ENCODE measurements around the gene DAB1. TPM values are rescaled to one million over a fixed set of nuclear protein-coding genes. Genes with fewer than 3 reads are reported as not detected.

The DAB1 gene
- total RNA-seq, 1 donor from 2014 or later, result 0.27 TPM

DNA sequence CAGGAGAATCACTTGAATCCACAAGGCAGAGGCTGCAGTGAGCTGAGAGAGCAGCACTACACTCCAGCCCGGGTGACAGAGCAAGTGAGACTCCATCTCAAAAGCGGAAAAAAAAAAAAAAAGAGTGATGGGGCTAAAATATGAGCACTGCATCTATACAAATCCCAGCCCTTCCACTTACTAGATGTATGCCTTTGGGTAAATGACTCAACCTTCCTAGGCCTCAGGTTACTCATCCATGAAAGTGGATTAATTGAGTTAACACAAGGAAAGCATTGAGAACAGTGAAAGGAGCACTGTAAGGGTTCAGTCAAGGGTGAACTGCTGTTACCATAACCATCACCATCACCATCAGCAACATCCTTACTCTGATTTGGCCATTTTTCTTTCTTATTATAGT, 231.6 kb downstream of the DAB1 start:
- H3K9me3 Mint-ChIP-seq (ENCODE audit: unreplicated experiment), result no peaks in the 10 kb centered on the region
- H3K27me3 Mint-ChIP-seq (ENCODE audit: unreplicated experiment), result peaks cover 5% of the 10 kb centered on the region
- no peak overlapping the region for H3K4me3 Mint-ChIP-seq (ENCODE audit: unreplicated experiment)
- TF ChIP-seq, protein P1, sequence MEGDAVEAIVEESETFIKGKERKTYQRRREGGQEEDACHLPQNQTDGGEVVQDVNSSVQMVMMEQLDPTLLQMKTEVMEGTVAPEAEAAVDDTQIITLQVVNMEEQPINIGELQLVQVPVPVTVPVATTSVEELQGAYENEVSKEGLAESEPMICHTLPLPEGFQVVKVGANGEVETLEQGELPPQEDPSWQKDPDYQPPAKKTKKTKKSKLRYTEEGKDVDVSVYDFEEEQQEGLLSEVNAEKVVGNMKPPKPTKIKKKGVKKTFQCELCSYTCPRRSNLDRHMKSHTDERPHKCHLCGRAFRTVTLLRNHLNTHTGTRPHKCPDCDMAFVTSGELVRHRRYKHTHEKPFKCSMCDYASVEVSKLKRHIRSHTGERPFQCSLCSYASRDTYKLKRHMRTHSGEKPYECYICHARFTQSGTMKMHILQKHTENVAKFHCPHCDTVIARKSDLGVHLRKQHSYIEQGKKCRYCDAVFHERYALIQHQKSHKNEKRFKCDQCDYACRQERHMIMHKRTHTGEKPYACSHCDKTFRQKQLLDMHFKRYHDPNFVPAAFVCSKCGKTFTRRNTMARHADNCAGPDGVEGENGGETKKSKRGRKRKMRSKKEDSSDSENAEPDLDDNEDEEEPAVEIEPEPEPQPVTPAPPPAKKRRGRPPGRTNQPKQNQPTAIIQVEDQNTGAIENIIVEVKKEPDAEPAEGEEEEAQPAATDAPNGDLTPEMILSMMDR (IDR thresholded peaks at IDR 0.05), result no peak
- DNase-seq (ENCODE audit: extremely low spot score, unreplicated experiment), result no peak
- no peaks in the 10 kb centered on the region for H3K4me1 Mint-ChIP-seq (ENCODE audit: unreplicated experiment)
- no peak overlapping the region for H3K27ac Mint-ChIP-seq (ENCODE audit: unreplicated experiment)
- no peaks in the 10 kb centered on the region for H3K36me3 Mint-ChIP-seq (ENCODE audit: unreplicated experiment)

DNA sequence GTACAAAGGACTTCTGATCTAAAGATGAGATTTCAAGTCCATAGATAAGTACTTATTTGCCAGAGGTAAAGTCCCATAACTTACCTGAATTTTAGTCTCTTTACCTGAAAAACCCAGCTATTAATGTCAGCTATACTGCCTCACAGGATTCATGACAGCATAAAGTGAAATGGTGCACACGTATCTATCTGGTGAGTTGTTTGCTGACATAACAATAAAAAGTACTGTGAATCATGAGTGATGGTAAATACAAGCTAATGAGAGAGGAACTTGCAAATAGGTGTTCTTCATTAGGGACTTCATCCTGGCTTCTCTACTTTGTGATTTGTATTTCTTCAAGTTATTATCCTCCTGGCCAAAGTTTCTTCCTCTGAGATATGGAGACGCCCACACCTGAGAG, 233.0 kb downstream of the DAB1 start:
- no peaks in the 10 kb centered on the region for H3K36me3 Mint-ChIP-seq (ENCODE audit: unreplicated experiment)
- H3K4me1 Mint-ChIP-seq (ENCODE audit: unreplicated experiment), result no peaks in the 10 kb centered on the region
- no peaks in the 10 kb centered on the region for H3K9me3 Mint-ChIP-seq (ENCODE audit: unreplicated experiment)
- no peak overlapping the region for H3K4me3 Mint-ChIP-seq (ENCODE audit: unreplicated experiment)
- H3K27ac Mint-ChIP-seq (ENCODE audit: unreplicated experiment), result no peak overlapping the region
- peaks cover 5% of the 10 kb centered on the region for H3K27me3 Mint-ChIP-seq (ENCODE audit: unreplicated experiment)
- TF ChIP-seq, protein P1 (IDR thresholded peaks at IDR 0.05), result no peak
- DNase-seq (ENCODE audit: extremely low spot score, unreplicated experiment), result no peak

DNA sequence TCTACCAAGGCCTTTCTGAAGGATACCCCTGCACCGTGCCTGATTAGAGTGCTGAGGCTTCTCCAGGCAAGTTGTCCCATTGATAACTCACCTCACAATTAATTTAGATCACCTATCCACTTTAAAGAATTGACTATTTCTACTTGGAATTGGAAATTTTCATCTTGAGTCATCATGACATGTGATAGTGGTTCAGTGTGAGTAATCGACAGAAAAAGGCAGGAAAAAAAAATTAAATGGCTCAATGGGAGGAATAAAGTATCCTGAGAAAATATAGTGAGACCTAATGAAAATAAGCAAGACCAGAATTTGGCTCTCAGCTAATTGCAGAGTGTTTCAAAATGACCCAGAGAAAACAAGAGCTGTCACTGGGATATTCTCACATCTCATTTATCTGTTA, 235.7 kb downstream of the DAB1 start:
- no peaks in the 10 kb centered on the region for H3K9me3 Mint-ChIP-seq (ENCODE audit: unreplicated experiment)
- no peak overlapping the region for H3K27ac Mint-ChIP-seq (ENCODE audit: unreplicated experiment)
- H3K4me1 Mint-ChIP-seq (ENCODE audit: unreplicated experiment), result no peaks in the 10 kb centered on the region
- TF ChIP-seq, protein P1 (IDR thresholded peaks at IDR 0.05), result no peak
- no peak for DNase-seq (ENCODE audit: extremely low spot score, unreplicated experiment)
- H3K27me3 Mint-ChIP-seq (ENCODE audit: unreplicated experiment), result peaks cover 5% of the 10 kb centered on the region
- no peaks in the 10 kb centered on the region for H3K36me3 Mint-ChIP-seq (ENCODE audit: unreplicated experiment)
- no peak overlapping the region for H3K4me3 Mint-ChIP-seq (ENCODE audit: unreplicated experiment)

DNA sequence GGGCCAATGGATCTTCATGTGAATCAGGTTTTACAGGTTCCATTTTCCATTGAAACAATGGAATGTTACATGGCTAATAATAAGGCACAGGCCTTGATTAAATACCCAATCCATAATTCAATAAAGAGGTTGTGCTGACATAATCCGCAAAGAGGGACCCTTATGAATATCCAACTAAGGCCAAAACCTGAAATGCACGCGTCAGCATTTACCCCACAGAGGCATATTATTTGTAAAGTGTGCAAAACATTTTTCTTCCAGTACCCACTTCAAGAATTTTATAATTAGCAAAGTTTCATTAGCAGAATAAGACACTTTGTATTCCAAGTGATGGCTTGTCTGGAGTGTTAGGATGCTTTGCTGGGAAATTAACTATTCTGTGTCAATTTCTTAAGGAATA, 237.4 kb downstream of the DAB1 start:
- DNase-seq (ENCODE audit: extremely low spot score, unreplicated experiment), result no peak
- TF ChIP-seq, protein P1 (IDR thresholded peaks at IDR 0.05), result no peak
- Mint-ChIP-seq H3K27ac (ENCODE audit: unreplicated experiment) (no peak overlapping the region), H3K27me3 (ENCODE audit: unreplicated experiment) (peaks cover 5% of the 10 kb centered on the region), H3K9me3 (ENCODE audit: unreplicated experiment) (no peaks in the 10 kb centered on the region), H3K4me1 (ENCODE audit: unreplicated experiment) (no peaks in the 10 kb centered on the region), H3K4me3 (ENCODE audit: unreplicated experiment) (no peak overlapping the region), H3K36me3 (ENCODE audit: unreplicated experiment) (no peaks in the 10 kb centered on the region)

DNA sequence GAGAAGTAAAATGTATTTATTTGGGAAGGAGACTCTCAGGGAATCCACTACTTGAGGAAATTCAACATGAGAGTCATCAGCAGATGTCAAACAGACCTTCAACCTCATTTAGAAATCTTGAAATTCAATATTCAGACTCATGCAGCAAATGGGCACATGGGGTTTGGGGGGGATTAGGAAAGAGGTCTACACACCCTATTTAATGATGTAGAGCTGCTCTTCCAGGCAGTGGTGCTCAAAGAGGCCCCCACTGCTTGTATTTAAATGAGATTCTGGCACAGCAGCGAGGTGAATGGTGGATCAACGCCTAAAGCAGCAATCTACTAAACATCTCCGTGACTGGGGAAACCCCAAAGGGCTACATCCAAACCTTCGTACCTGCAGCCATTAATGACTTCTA, 244.9 kb downstream of the DAB1 start:
- no peaks in the 10 kb centered on the region for H3K36me3 Mint-ChIP-seq (ENCODE audit: unreplicated experiment)
- no peaks in the 10 kb centered on the region for H3K9me3 Mint-ChIP-seq (ENCODE audit: unreplicated experiment)
- no peak for DNase-seq (ENCODE audit: extremely low spot score, unreplicated experiment)
- peaks cover 19% of the 10 kb centered on the region for H3K27me3 Mint-ChIP-seq (ENCODE audit: unreplicated experiment)
- TF ChIP-seq, protein P1 (IDR thresholded peaks at IDR 0.05), result no peak
- no peak overlapping the region for H3K4me3 Mint-ChIP-seq (ENCODE audit: unreplicated experiment)
- H3K27ac Mint-ChIP-seq (ENCODE audit: unreplicated experiment), result no peak overlapping the region
- no peaks in the 10 kb centered on the region for H3K4me1 Mint-ChIP-seq (ENCODE audit: unreplicated experiment)

Measured in osteocyte (in vitro differentiated cells).